H1 (cell line): ENCODE measurements around the gene KIF26A. TPM values are rescaled to one million over a fixed set of nuclear protein-coding genes. Genes with fewer than 3 reads are reported as not detected.

Source experiments
- CTCF ChIA-PET: fragments of 300-600 bp; sonication (Branson Sonifier 250); formaldehyde crosslinking; loops from one replicate; lab custom pipeline; 2021; ENCODE audit not compliant: partially characterized antibody; lab: Charles Lee
- POLR2A ChIA-PET: fragments of 300-600 bp; sonication (Branson Sonifier 250); formaldehyde crosslinking; loops from one replicate; lab custom pipeline; 2021; ENCODE audit warnings: inconsistent platforms; ENCODE audit not compliant: partially characterized antibody; lab: Charles Lee
- DNase-seq, 2 experiments: peaks; one replicate each; pipeline versions ENCODE4 v3.0.0 to v3.0.0-alpha.2; 2010 to 2022; ENCODE audit warnings: low spot score in 2 of 2, low read depth in 1 of 2, mixed read lengths in 1 of 2
- FAIRE-seq: peaks from 2 replicates; lab custom pipeline; 2011; peaks lifted over from hg19 to GRCh38; lab: Jason Lieb, UNC
- H2AFZ ChIP-seq: 2 replicates; pipeline ENCODE4 v1.8.1; 2012; ENCODE audit warnings: low read length, inconsistent platforms
- H2AK5ac ChIP-seq: 2 replicates; pipeline ENCODE4 v1.6.1; 2013; ENCODE audit warnings: low read depth, low read length
- H2BK120ac ChIP-seq: replicated peaks from 2 replicates; pipeline ENCODE3; 2013; ENCODE audit warnings: low read depth, low read length, inconsistent platforms
- H2BK12ac ChIP-seq: 2 replicates; pipeline ENCODE4 v1.6.1; 2013; ENCODE audit warnings: low read depth, low read length
- H2BK15ac ChIP-seq: 2 replicates; pipeline ENCODE4 v1.6.1; 2013; ENCODE audit warnings: low read length
- H2BK20ac ChIP-seq: 2 replicates; pipeline ENCODE4 v1.6.1; 2013; ENCODE audit warnings: low read length
- H2BK5ac ChIP-seq: 2 replicates; pipeline ENCODE4 v1.6.1; 2013; ENCODE audit warnings: low read depth, low read length
- H3K14ac ChIP-seq: 2 replicates; pipeline ENCODE4 v1.6.1; 2013; ENCODE audit warnings: inconsistent platforms; ENCODE audit not compliant: insufficient read length
- H3K18ac ChIP-seq: 2 replicates; pipeline ENCODE4 v1.6.1; 2013; ENCODE audit warnings: low read length; ENCODE audit errors: extremely low read depth
- H3K23ac ChIP-seq: 2 replicates; pipeline ENCODE4 v1.6.1; 2013; ENCODE audit warnings: inconsistent platforms; ENCODE audit not compliant: insufficient read length
- H3K23me2 ChIP-seq: 2 replicates; pipeline ENCODE4 v1.6.1; 2013; ENCODE audit warnings: low read depth, low read length
- H3K27ac ChIP-seq: 2 replicates; pipeline ENCODE4 v1.6.1; 2011; ENCODE audit warnings: low read depth, low read length, inconsistent platforms
- H3K27me3 ChIP-seq, 4 experiments: replicated peaks in 1 of 4; 1 replicate in 1 of 4; 2 replicates in 3 of 4; pipeline versions ENCODE4 v1.6.1 to v1.8.1; 2011 to 2013; ENCODE audit warnings: low read length in 3 of 4, mild to moderate bottlenecking in 3 of 4, inconsistent platforms in 2 of 4, mixed read lengths in 2 of 4, moderate library complexity in 1 of 4; ENCODE audit not compliant: control insufficient read depth in 3 of 4, insufficient read depth in 3 of 4; ENCODE audit errors: extremely low read depth in 1 of 4
- H3K36me3 ChIP-seq, 4 experiments: 2 replicates each; pipeline versions ENCODE4 v1.6.1 to v1.8.1; 2011 to 2013; ENCODE audit warnings: mild to moderate bottlenecking in 4 of 4, low read length in 3 of 4, moderate library complexity in 2 of 4, control low read depth in 1 of 4, inconsistent platforms in 1 of 4; ENCODE audit not compliant: insufficient read depth in 4 of 4, control insufficient read depth in 2 of 4
- H3K4ac ChIP-seq: replicated peaks from 2 replicates; pipeline ENCODE3; 2013; ENCODE audit warnings: low read length, low read depth, mixed read lengths, inconsistent platforms; ENCODE audit not compliant: insufficient read length
- H3K4me1 ChIP-seq, 4 experiments: replicated peaks in 1 of 4; 1 replicate in 1 of 4; 2 replicates in 3 of 4; pipeline versions ENCODE4 v1.6.1 to v1.8.1; 2011 to 2013; ENCODE audit warnings: low read length in 3 of 4, inconsistent platforms in 2 of 4, mixed read lengths in 1 of 4; ENCODE audit not compliant: insufficient read depth in 4 of 4, control insufficient read depth in 3 of 4
- H3K4me2 ChIP-seq, 2 experiments: 2 replicates each; pipeline versions ENCODE4 v1.6.1 to v1.8.1; 2011 to 2013; ENCODE audit warnings: low read depth in 2 of 2, low read length in 2 of 2, control low read depth in 1 of 2, inconsistent platforms in 1 of 2, mild to moderate bottlenecking in 1 of 2; ENCODE audit not compliant: insufficient read depth in 1 of 2
- H3K4me3 ChIP-seq, 4 experiments: fragments of 200-600, 300-600 bp in 1 of 4; sonication (generic), shearing (Covaris generic), sonication (Bioruptor Twin) in 1 of 4; 2 replicates each; pipeline versions ENCODE4 v1.5.1 to v1.8.1; 2011 to 2016; ENCODE audit warnings: low read length in 4 of 4, low read depth in 3 of 4, control low read depth in 2 of 4, inconsistent platforms in 2 of 4, mild to moderate bottlenecking in 2 of 4, mixed read lengths in 1 of 4, moderate library complexity in 1 of 4; ENCODE audit not compliant: insufficient read depth in 2 of 4; ENCODE audit errors: extremely low read depth in 1 of 4
- H3K56ac ChIP-seq: replicated peaks from 2 replicates; pipeline ENCODE3; 2013; ENCODE audit warnings: low read depth, mild to moderate bottlenecking, mixed read lengths, low read length, inconsistent platforms; ENCODE audit not compliant: insufficient read length
- H3K79me1 ChIP-seq: 2 replicates; pipeline ENCODE4 v1.6.1; 2013; ENCODE audit warnings: low read depth, low read length, control low read depth
- H3K79me2 ChIP-seq, 2 experiments: 2 replicates each; pipeline versions ENCODE4 v1.6.1 to v1.8.1; 2012 to 2013; ENCODE audit warnings: low read length in 2 of 2, mild to moderate bottlenecking in 2 of 2, inconsistent platforms in 1 of 2; ENCODE audit not compliant: insufficient read depth in 2 of 2, control insufficient read depth in 1 of 2
- H3K9ac ChIP-seq, 4 experiments: replicated peaks in 1 of 4; 1 replicate in 1 of 4; 2 replicates in 3 of 4; pipeline versions ENCODE4 v1.6.1 to v1.8.1; 2011 to 2013; ENCODE audit warnings: low read depth in 3 of 4, low read length in 3 of 4, control low read depth in 2 of 4, mild to moderate bottlenecking in 2 of 4, moderate library complexity in 2 of 4, inconsistent platforms in 1 of 4; ENCODE audit errors: extremely low read depth in 1 of 4
- H3K9me3 ChIP-seq, 2 experiments: 2 replicates each; pipeline versions ENCODE4 v1.6.1 to v1.8.1; 2012 to 2013; ENCODE audit warnings: mild to moderate bottlenecking in 2 of 2, moderate library complexity in 2 of 2, control low read depth in 1 of 2, inconsistent platforms in 1 of 2, low read depth in 1 of 2, low read length in 1 of 2, mixed read lengths in 1 of 2; ENCODE audit not compliant: insufficient read depth in 2 of 2
- H4K20me1 ChIP-seq, 2 experiments: replicated peaks in 1 of 2; 2 replicates each; pipeline versions ENCODE3 to v1.8.1; 2011 to 2013; ENCODE audit warnings: inconsistent platforms in 2 of 2, low read length in 2 of 2, mild to moderate bottlenecking in 1 of 2; ENCODE audit not compliant: insufficient read depth in 2 of 2, control insufficient read depth in 1 of 2
- H4K5ac ChIP-seq: 2 replicates; pipeline ENCODE4 v1.6.1; 2013; ENCODE audit warnings: low read length, low read depth, mixed read lengths, inconsistent platforms; ENCODE audit not compliant: insufficient read length
- H4K8ac ChIP-seq: 2 replicates; pipeline ENCODE4 v1.8.0; 2013; ENCODE audit warnings: mild to moderate bottlenecking, moderate library complexity, low read length, inconsistent platforms; ENCODE audit not compliant: insufficient read depth; ENCODE audit errors: extremely low read depth
- H4K91ac ChIP-seq: replicated peaks from 2 replicates; pipeline ENCODE3; 2013; ENCODE audit warnings: low read length, mixed read lengths, inconsistent platforms; ENCODE audit not compliant: insufficient read length
- BCL11A ChIP-seq, 2 experiments: IDR thresholded peaks; one replicate each; pipeline ENCODE4 v1.6.1; 2011; ENCODE audit warnings: low read depth in 2 of 2, low read length in 2 of 2, mild to moderate bottlenecking in 2 of 2
- CEBPB ChIP-seq: IDR thresholded peaks from 2 replicates; pipeline ENCODE4 v1.6.1; 2012; ENCODE audit warnings: low read depth, low read length
- CHD2 ChIP-seq: IDR thresholded peaks from 2 replicates; pipeline ENCODE4 v1.6.1; 2012; ENCODE audit warnings: low read length, improper control_type of control experiment
- POLR2A ChIP-seq, 2 experiments: IDR thresholded peaks; 1 replicate in 1 of 2; 2 replicates in 1 of 2; pipeline ENCODE4 v1.6.1; 2011; ENCODE audit warnings: low read depth in 2 of 2, low read length in 2 of 2, mild to moderate bottlenecking in 2 of 2; ENCODE audit errors: control extremely low read depth in 1 of 2
- RXRA ChIP-seq: IDR thresholded peaks from 2 replicates; pipeline ENCODE4 v1.6.1; 2011; ENCODE audit warnings: low read depth, mild to moderate bottlenecking, low read length, moderate library complexity; ENCODE audit not compliant: insufficient read depth
- WGBS, 2 experiments: shearing (Covaris generic) in 1 of 2; methylation state at CpG; one replicate each; pipeline versions ENCODE4 v1.1.6 to v1.1.7; 2013 to 2015; ENCODE audit warnings: low lambda C conversion rate in 2 of 2, mixed read lengths in 2 of 2, inconsistent platforms in 1 of 2, low coverage in 1 of 2, missing lambda C conversion rate in 1 of 2; ENCODE audit not compliant: insufficient replicate concordance in 2 of 2, insufficient coverage in 1 of 2, insufficient read length in 1 of 2; ENCODE audit errors: extremely low coverage in 1 of 2, missing lambda C conversion rate in 1 of 2; 5-methylcytosine and 5-hydroxymethylcytosine counted together
- polyA plus RNA-seq, 7 experiments: library from polyadenylated mRNA; depleted of rRNA in 3 of 7; stranded (reverse) in 5 of 7; unstranded in 2 of 7; fragments of >200 nt in 5 of 7; fragments of 200-250 nt in 2 of 7; gene quantifications; 1 replicate in 5 of 7; 2 replicates in 1 of 7; 4 replicates in 1 of 7; pipeline versions ENCODE4 v1.2.1 to v1.2.3, GENCODE V29; 2011 to 2013; ENCODE audit warnings: missing spikeins in 2 of 7, mixed read lengths in 2 of 7
- total RNA-seq: library from RNA; stranded (reverse); fragmentation: NEBNext Ultra II Directional; extraction: Animal tissue kit (Norgen Biotek cat#: 25700); gene quantifications from 2 replicates; pipeline ENCODE4 v1.2.1, GENCODE V29; 2021

The KIF26A gene
- total and polyA plus RNA-seq, 2 of the 8 experiments (the other 6 are each of a cell fraction or from before 2014, with no cell fraction given), result 11.5 to 41.6 TPM

DNA sequence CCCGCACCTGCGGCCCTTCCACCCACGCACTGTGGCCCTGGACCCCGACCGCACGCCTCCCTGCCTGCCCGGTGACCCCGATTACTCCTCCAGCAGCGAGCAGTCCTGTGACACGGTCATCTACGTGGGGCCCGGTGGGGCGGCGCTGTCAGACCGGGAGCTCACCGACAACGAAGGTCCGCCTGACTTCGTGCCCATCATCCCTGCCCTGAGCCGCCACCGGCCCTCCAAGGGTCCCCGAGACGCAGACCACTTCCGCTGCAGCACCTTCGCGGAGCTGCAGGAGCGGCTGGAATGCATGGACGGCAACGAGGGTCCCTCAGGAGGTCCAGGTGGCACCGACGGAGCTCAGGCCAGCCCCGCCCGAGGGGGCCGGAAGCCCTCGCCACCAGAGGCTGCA lies 36.7 kb downstream of the KIF26A start:
- Histone ChIP-seq H4K8ac (no peak overlapping the region), H2AFZ (no peak overlapping the region), H3K27me3 (no peaks in the 10 kb centered on the region), H2BK12ac (no peak overlapping the region), H3K56ac (no peak overlapping the region), H2BK5ac (no peak overlapping the region), H3K36me3 (peaks cover 2 to 52% (median 6%) of the 10 kb centered on the region in 4 experiments; a peak in 5 of 8 replicates), H3K9ac (no peak overlapping the region), H4K91ac (no peak overlapping the region), H3K4me3 (no peak overlapping the region), H3K14ac (no peak overlapping the region), H3K23me2 (no peaks in the 10 kb centered on the region), H3K4me1 (peaks cover 5 to 23% (median 17%) of the 10 kb centered on the region in 4 experiments), H3K23ac (no peak overlapping the region), H3K9me3 (no peaks in the 10 kb centered on the region), H3K79me2 (no peaks in the 10 kb centered on the region), H3K27ac (no peak overlapping the region), H3K4me2 (no peak overlapping the region), H2BK15ac (no peak overlapping the region), H2AK5ac (no peak overlapping the region), H2BK20ac (no peak overlapping the region), H4K20me1 (peaks cover 0 to 14% of the 10 kb centered on the region in 2 experiments), H4K5ac (no peak overlapping the region), H3K79me1 (peaks cover 8% of the 10 kb centered on the region; the same call in 1 of the 2 replicates), H2BK120ac (no peak overlapping the region), H3K18ac (no peak overlapping the region), H3K4ac (no peak overlapping the region)
- WGBS, 2 experiments, result 99% methylated on average over 24 of the region's 35 CpGs; no CpG with 5 or more reads in 1 of the 2 experiments
- no peak for DNase-seq
- ChIA-PET CTCF (interaction anchor here (0.9 kb wide), 1 partner anchor 46 kb away, joined by 3 read pairs; no protein-coding TSS in a partner anchor), POLR2A (interaction anchor here (1.2 kb wide), 1 partner anchor 14 kb away, joined by 3 read pairs; no protein-coding TSS in a partner anchor)
- FAIRE-seq, result no peak
- TF ChIP-seq CHD2, result no peak
- TF ChIP-seq BCL11A (IDR thresholded peaks at IDR 0.05; ENCODE audit: low read depth in 2 of 2, low read length in 2 of 2), result no peak
- no peak for TF ChIP-seq CEBPB
- no peak for TF ChIP-seq RXRA
- no peak for TF ChIP-seq POLR2A (IDR thresholded peaks at IDR 0.05; ENCODE audit: control extremely low read depth in 1 of 2, low read depth in 2 of 2, low read length in 2 of 2)
